Measurements from ENCODE around the gene ROBO4.

Gene ROBO4

DNA sequence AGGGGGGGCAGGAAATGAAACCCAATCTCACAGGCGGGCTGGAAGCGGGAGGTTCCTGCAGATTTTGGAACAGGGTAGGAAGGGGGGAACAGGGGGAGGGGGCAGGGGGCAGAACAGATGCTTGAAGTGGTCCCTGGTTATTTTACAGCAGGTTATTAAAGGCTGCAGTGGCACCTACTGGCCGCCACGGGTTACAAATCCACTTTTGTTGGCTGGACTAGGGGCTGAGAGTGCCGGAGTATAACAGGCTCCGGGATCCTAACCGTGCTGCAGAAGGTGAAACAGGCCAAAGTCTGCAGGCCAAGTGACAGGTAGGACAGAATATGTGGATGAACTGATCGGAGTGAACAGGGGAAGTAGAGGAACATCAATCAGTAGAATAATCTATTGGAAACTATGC lies 30.0 kb downstream of the ROBO4 start:
- FAIRE-seq (no peak), DNase-seq (ENCODE audit: insufficient read length, low spot score) (peak; percentile 55)
- TF ChIP-seq, protein P1, sequence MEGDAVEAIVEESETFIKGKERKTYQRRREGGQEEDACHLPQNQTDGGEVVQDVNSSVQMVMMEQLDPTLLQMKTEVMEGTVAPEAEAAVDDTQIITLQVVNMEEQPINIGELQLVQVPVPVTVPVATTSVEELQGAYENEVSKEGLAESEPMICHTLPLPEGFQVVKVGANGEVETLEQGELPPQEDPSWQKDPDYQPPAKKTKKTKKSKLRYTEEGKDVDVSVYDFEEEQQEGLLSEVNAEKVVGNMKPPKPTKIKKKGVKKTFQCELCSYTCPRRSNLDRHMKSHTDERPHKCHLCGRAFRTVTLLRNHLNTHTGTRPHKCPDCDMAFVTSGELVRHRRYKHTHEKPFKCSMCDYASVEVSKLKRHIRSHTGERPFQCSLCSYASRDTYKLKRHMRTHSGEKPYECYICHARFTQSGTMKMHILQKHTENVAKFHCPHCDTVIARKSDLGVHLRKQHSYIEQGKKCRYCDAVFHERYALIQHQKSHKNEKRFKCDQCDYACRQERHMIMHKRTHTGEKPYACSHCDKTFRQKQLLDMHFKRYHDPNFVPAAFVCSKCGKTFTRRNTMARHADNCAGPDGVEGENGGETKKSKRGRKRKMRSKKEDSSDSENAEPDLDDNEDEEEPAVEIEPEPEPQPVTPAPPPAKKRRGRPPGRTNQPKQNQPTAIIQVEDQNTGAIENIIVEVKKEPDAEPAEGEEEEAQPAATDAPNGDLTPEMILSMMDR (IDR thresholded peaks at IDR 0.05; ENCODE audit: insufficient read depth, missing control alignments) = peak; percentile 65

DNA sequence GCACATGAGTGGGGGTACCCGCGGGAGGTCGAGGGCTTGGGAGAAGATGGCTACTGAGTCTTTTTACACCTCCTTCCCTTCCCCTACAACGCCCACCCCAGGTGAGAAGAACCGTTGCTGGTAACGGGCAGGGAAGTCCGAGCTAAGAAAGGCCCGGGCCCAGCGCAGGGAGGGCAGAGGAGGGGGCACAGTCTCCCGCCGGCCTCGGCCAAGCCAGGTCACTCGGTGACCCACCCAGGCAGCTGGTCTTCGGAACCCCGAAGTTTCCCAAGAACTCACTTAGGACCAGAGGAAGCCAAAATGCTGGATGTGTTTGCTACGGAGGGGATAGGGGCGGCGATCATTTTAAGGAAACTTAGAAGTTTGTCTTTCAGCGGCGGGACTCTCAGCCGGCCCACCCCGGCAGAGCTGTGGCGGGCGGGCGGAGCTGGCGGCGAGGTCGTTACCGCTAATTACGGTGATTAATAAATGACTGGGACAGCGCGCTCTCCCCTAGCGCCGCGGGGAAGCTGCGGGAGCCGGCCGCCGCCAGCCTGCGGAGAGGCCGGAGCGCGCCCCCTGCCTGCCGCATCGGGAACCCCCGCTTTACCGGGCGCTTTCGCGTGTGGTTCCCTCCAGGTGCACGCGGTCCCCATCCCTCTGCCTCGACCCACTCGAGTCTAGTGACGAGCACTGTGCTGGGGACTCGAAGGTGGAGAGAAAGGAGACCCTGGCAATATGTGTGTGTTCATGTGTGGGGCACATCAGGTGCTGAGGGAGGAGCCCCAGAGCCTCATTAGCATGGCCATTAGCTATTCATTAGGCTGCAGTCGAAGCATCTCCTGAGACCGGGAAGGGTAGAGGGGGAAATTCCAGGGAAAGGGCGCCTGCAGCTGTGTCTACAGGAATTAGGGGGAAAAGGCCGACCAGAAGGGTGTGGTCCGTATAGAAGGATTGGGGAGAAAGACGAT lies 31.5 kb downstream of the ROBO4 start:
- TF ChIP-seq, protein P1 (IDR thresholded peaks at IDR 0.05; ENCODE audit: insufficient read depth, missing control alignments) = peak; percentile 57
- no peak for FAIRE-seq

DNA sequence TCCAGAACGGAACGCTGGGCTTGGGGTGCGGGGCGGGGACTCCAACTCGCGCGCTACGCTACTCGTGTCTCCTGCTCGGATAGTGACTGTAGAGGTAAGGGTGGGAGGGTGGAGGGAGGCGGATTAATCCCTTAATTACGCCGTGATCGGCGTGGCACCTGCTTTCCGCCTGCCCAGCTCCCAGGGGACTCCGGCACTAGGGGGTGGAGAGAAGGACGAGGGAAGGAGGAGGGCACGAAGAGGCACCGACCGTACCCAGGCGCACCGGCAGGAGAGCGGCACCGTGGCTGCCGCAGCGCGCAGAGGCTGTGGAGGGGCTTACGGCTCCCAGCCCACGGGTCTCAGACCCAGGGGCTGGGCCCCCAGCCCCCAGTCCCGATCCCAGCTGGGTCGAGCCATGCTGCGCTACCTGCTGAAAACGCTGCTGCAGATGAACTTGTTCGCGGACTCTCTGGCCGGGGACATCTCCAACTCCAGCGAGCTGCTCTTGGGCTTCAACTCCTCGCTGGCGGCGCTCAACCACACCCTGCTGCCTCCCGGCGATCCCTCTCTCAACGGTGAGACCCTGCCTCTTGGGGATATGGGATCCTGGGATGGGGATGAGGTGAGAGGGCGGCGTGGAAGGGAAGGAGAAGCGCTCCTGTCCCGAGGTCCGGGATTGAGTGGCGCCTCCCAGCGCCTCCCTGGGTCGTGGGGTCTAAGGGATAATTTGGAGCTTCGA lies 32.3 kb downstream of the ROBO4 start, which contains the start of gene ROBO3:
Gene ROBO3 (plus strand): TSS at position 252 of the 721 bp plus-strand sequence. CDS start 146 bp downstream, at position 398.
- TF ChIP-seq, protein P1 (IDR thresholded peaks at IDR 0.05; ENCODE audit: insufficient read depth, missing control alignments) = no peak
- FAIRE-seq (no peak), DNase-seq (ENCODE audit: insufficient read length, low spot score) (peak; percentile 63)

More for the DNA sequence above, 31.5 kb downstream of the ROBO4 start:
- DNase-seq (ENCODE audit: insufficient read length, low spot score) = peak; percentile 70

DNA sequence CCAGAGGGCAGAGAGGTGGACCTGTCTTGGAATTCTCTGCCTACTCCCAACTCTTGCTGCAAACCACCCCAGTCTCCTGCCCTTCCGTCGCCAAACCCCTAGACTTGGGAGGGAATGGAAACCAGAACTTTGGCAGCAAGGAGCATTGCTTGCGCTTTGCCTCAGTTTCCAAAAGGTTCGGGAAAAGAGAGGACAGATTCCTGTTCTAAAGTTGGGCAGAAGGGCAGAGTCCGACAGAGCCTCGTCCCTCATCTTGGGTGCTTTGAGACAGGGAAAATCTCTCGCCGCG lies 32.8 kb downstream of the ROBO4 start:
- TF ChIP-seq, protein P1 (IDR thresholded peaks at IDR 0.05; ENCODE audit: insufficient read depth, missing control alignments) = no peak
- FAIRE-seq = no peak
- DNase-seq (ENCODE audit: insufficient read length, low spot score) = no peak

DNA sequence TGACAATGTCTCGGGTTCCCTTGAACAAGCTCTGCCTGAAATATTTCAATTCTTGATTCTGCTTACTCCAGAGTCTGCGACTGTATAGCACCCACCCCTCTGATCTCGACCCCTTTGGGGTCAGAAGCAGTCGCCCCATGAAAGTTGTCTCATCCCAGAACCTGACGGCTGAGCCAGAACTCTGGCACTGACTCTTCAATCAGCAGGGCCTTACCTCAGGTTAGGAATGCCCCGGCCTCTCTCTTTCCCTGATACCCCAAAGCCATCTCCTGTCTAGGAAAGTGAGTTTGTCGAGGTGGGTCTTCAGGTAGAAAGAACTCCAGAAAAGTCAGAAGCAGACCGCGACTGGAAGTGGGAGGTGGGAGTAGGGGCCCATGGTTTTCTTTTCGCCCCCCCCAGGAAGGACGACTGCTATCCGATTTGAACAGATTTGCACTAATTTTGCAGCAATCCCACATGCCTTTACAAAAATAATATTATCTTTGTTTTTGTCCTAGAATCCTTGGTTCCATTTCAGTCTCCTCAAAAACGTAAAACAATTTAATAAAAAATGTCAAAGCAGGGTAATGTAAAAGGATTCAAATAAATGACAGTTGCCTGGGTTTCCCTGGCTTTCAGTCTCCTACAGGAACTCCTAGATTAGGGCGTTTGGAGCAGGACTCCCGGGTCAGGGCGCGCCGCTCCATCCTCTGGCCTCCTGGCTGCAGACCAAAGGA lies 33.3 kb downstream of the ROBO4 start:
- DNase-seq (ENCODE audit: insufficient read length, low spot score) (peak; percentile 11), FAIRE-seq (no peak)
- TF ChIP-seq, protein P1 (IDR thresholded peaks at IDR 0.05; ENCODE audit: insufficient read depth, missing control alignments) = no peak

DNA sequence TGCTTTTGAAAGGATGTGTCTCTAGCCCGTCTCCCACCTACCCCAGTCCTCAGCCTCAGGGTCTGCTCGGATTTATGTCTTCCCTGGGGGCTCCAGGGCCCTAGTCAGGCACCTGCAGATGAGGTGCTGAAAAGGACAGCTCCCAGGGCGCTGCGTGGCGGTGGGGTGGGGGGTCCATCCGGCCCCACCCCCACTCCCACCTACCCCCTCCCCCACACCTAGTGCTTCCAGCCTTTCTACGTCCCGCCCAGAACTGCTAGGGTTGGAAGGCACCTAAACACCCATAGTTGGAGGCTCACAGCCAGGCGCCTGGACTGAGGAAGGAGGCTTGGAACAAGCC lies 33.9 kb downstream of the ROBO4 start:
- FAIRE-seq (no peak), DNase-seq (ENCODE audit: insufficient read length, low spot score) (no peak)
- TF ChIP-seq, protein P1 (IDR thresholded peaks at IDR 0.05; ENCODE audit: insufficient read depth, missing control alignments) = no peak

Data from D721Med (cell line).